GM12891 (cell line): ENCODE data around the gene SLC39A7.

Experiments used
- POLR2A ChIP-seq: IDR thresholded peaks from 2 replicates; pipeline ENCODE4 v1.6.1; 2011; ENCODE audit warnings: low read depth, low read length, control low read depth
- POLR2AphosphoS5 ChIP-seq: IDR thresholded peaks from 2 replicates; pipeline ENCODE4 v1.6.1; 2011; ENCODE audit warnings: low read depth, low read length, control low read depth
- POU2F2 ChIP-seq: IDR thresholded peaks from 2 replicates; pipeline ENCODE4 v1.6.1; 2011; ENCODE audit warnings: low read depth, mild to moderate bottlenecking, control low read depth, low read length, moderate library complexity
- TAF1 ChIP-seq: IDR thresholded peaks from 2 replicates; pipeline ENCODE4 v1.6.1; 2011; ENCODE audit warnings: low read depth, low read length, control low read depth

DNA sequence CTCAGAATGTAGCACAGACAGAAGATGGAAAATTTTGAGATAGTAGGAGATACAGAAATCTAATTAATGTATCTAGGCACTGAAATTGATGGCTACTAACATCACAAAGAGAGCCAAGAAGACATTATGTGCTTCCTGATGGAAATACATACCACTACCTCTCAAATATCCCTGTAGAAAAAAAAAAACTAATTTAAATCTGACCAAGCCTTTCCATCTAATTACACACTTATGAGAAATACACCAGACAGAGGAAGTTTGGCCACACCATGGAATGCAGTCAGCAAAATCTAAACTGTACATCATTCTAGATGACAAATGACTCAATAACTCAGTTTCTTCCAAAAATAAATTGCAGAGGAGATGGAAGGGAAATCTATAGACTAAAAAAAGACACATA lies 52.1 kb downstream of the SLC39A7 start:
- TF ChIP-seq POLR2A (no peak), POLR2AphosphoS5 (no peak), TAF1 (no peak), POU2F2 (no peak)
